VCaP (cell line): ENCODE measurements around the gene TBCCD1.
A peak's percentile ranks its signal among the peaks of the same experiment; 100 is the strongest.

ENCODE experiments used
- H3K27ac ChIP-seq: fragments of 450-650 bp; 2 replicates; pipeline ENCODE4 v1.5.1; 2017
- TF ChIP-seq, protein P1 (sequence below): fragments of 450-650 bp; conservative IDR thresholded peaks from 2 replicates; pipeline ENCODE4 v1.5.1; 2017; ENCODE audit warnings: mild to moderate bottlenecking, moderate library complexity

Gene TBCCD1

GRCh38 chr3:186612065-186612464 lies 44.9 kb upstream of the TBCCD1 start:
- H3K27ac ChIP-seq: no peak overlapping the region
- TF ChIP-seq, protein P1, sequence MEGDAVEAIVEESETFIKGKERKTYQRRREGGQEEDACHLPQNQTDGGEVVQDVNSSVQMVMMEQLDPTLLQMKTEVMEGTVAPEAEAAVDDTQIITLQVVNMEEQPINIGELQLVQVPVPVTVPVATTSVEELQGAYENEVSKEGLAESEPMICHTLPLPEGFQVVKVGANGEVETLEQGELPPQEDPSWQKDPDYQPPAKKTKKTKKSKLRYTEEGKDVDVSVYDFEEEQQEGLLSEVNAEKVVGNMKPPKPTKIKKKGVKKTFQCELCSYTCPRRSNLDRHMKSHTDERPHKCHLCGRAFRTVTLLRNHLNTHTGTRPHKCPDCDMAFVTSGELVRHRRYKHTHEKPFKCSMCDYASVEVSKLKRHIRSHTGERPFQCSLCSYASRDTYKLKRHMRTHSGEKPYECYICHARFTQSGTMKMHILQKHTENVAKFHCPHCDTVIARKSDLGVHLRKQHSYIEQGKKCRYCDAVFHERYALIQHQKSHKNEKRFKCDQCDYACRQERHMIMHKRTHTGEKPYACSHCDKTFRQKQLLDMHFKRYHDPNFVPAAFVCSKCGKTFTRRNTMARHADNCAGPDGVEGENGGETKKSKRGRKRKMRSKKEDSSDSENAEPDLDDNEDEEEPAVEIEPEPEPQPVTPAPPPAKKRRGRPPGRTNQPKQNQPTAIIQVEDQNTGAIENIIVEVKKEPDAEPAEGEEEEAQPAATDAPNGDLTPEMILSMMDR: no peak

GRCh38 chr3:186609247-186609868 lies 42.2 kb upstream of the TBCCD1 start:
- no peak overlapping the region for H3K27ac ChIP-seq
- TF ChIP-seq, protein P1: peak; percentile 30; the same call in 1 of the 2 replicates

GRCh38 chr3:186608624-186609215 lies 41.6 kb upstream of the TBCCD1 start:
- no peak overlapping the region for H3K27ac ChIP-seq
- TF ChIP-seq, protein P1: no peak

- no peak overlapping the region for H3K27ac ChIP-seq
- TF ChIP-seq, protein P1: no peak
These were observed 38.7 kb upstream of the TBCCD1 start for GRCh38 chr3:186605561-186606545.

DNA sequence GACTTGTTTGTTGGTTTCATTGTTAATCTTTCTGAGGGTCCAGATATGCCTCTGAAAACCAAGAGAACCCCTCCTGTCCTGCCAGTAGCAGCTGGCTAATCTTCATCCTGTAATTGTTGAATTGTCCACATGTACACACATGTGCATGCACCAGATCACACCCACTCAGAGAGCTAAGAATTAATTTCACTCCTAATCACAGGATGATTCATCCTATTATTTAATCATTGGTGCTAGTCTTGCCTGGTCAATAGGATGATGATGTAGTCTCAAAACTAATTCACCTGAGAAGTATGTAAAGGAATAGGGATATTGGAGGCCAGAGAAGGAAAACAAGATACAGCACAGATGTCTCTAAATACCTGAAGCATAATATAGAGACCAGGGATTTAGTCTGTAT lies 37.9 kb upstream of the TBCCD1 start:
- no peak overlapping the region for H3K27ac ChIP-seq

GRCh38 chr3:186603159-186603558 lies 36.0 kb upstream of the TBCCD1 start:
- TF ChIP-seq, protein P1: no peak
- no peak overlapping the region for H3K27ac ChIP-seq

More for the DNA sequence above, 37.9 kb upstream of the TBCCD1 start:
- TF ChIP-seq, protein P1: no peak

- H3K27ac ChIP-seq: no peak overlapping the region
- TF ChIP-seq, protein P1: no peak
These were observed 33.8 kb upstream of the TBCCD1 start for GRCh38 chr3:186600896-186601295.
